ENCODE measurements around the gene NAALADL2. TPM values are rescaled to one million over a fixed set of nuclear protein-coding genes. Genes with fewer than 3 reads are reported as not detected.

The NAALADL2 gene
- total RNA-seq, 1 donor from 2014 or later, result 9.9 TPM

- peaks cover 7% of the 10 kb centered on the region for H3K36me3 Mint-ChIP-seq
These were observed 695.7 kb downstream of the NAALADL2 start for GRCh38 chr3:175554801-175555200.

GRCh38 chr3:175558261-175558660 is 699.1 kb downstream of the NAALADL2 start:
- no peak for TF ChIP-seq CTCF (conservative IDR thresholded peaks at IDR 0.05)
- Mint-ChIP-seq H3K4me3 (no peak overlapping the region), H3K27ac (no peak overlapping the region), H3K9me3 (peaks cover 8% of the 10 kb centered on the region), H3K27me3 (no peaks in the 10 kb centered on the region), H3K4me1 (ENCODE audit: unreplicated experiment) (no peaks in the 10 kb centered on the region), H3K36me3 (peaks cover 7% of the 10 kb centered on the region)
- no peak for DNase-seq (ENCODE audit: extremely low spot score, unreplicated experiment)

More at GRCh38 chr3:175554801-175555200, 695.7 kb downstream of the NAALADL2 start:
- DNase-seq (ENCODE audit: extremely low spot score, unreplicated experiment), result no peak
- no peak for TF ChIP-seq CTCF (conservative IDR thresholded peaks at IDR 0.05)
- peaks cover 17% of the 10 kb centered on the region for H3K9me3 Mint-ChIP-seq
- H3K4me3 Mint-ChIP-seq, result no peak overlapping the region
- no peaks in the 10 kb centered on the region for H3K27me3 Mint-ChIP-seq
- H3K4me1 Mint-ChIP-seq (ENCODE audit: unreplicated experiment), result no peaks in the 10 kb centered on the region
- no peak overlapping the region for H3K27ac Mint-ChIP-seq

- no peak for TF ChIP-seq CTCF (conservative IDR thresholded peaks at IDR 0.05)
- H3K4me1 Mint-ChIP-seq (ENCODE audit: unreplicated experiment), result no peaks in the 10 kb centered on the region
These were observed 705.2 kb downstream of the NAALADL2 start for GRCh38 chr3:175564363-175564762.

GRCh38 chr3:175571096-175571495 is 712.0 kb downstream of the NAALADL2 start:
- peaks cover 6% of the 10 kb centered on the region for H3K9me3 Mint-ChIP-seq
- TF ChIP-seq CTCF (conservative IDR thresholded peaks at IDR 0.05), result no peak

More at GRCh38 chr3:175564363-175564762, 705.2 kb downstream of the NAALADL2 start:
- Mint-ChIP-seq H3K36me3 (no peaks in the 10 kb centered on the region), H3K9me3 (no peaks in the 10 kb centered on the region), H3K27me3 (no peaks in the 10 kb centered on the region), H3K27ac (no peak overlapping the region), H3K4me3 (no peak overlapping the region)
- no peak for DNase-seq (ENCODE audit: extremely low spot score, unreplicated experiment)

GRCh38 chr3:175573226-175573625 is 714.1 kb downstream of the NAALADL2 start:
- Mint-ChIP-seq H3K27ac (no peak overlapping the region), H3K27me3 (no peaks in the 10 kb centered on the region)

More at GRCh38 chr3:175571096-175571495, 712.0 kb downstream of the NAALADL2 start:
- no peak for DNase-seq (ENCODE audit: extremely low spot score, unreplicated experiment)
- no peaks in the 10 kb centered on the region for H3K4me1 Mint-ChIP-seq (ENCODE audit: unreplicated experiment)
- H3K36me3 Mint-ChIP-seq, result no peaks in the 10 kb centered on the region
- no peak overlapping the region for H3K27ac Mint-ChIP-seq
- no peaks in the 10 kb centered on the region for H3K27me3 Mint-ChIP-seq
- H3K4me3 Mint-ChIP-seq, result no peak overlapping the region

More at GRCh38 chr3:175573226-175573625, 714.1 kb downstream of the NAALADL2 start:
- Mint-ChIP-seq H3K36me3 (no peaks in the 10 kb centered on the region), H3K4me1 (ENCODE audit: unreplicated experiment) (no peaks in the 10 kb centered on the region), H3K4me3 (no peak overlapping the region), H3K9me3 (peaks cover 6% of the 10 kb centered on the region)
- DNase-seq (ENCODE audit: extremely low spot score, unreplicated experiment), result no peak
- no peak for TF ChIP-seq CTCF (conservative IDR thresholded peaks at IDR 0.05)

Data from type B pancreatic cell (in vitro differentiated cells).